Measurements from ENCODE around the gene ETFA. TPM values are rescaled to one million over a fixed set of nuclear protein-coding genes. Genes with fewer than 3 reads are reported as not detected.
"Not testable (repeated sequence)": the region's sequence is repeated elsewhere in the genome, so short reads cannot be mapped to it uniquely, and the experiment has no call there.

Gene ETFA
- total and polyA plus RNA-seq, 12 donors, result 103 to 541 (median 442) TPM

- whole genome bisulfite sequencing, 2 donors, result 96 to 97% methylated on average over 1 of the region's 1 CpG
- no peaks in the 10 kb centered on the region for H3K9me3 ChIP-seq
- ATAC-seq, result no peak
- no peak for DNase-seq
- H3K36me3 ChIP-seq, result peaks cover 0 to 6% (median 0%) of the 10 kb centered on the region in 9 donors
- TF ChIP-seq, protein P1, sequence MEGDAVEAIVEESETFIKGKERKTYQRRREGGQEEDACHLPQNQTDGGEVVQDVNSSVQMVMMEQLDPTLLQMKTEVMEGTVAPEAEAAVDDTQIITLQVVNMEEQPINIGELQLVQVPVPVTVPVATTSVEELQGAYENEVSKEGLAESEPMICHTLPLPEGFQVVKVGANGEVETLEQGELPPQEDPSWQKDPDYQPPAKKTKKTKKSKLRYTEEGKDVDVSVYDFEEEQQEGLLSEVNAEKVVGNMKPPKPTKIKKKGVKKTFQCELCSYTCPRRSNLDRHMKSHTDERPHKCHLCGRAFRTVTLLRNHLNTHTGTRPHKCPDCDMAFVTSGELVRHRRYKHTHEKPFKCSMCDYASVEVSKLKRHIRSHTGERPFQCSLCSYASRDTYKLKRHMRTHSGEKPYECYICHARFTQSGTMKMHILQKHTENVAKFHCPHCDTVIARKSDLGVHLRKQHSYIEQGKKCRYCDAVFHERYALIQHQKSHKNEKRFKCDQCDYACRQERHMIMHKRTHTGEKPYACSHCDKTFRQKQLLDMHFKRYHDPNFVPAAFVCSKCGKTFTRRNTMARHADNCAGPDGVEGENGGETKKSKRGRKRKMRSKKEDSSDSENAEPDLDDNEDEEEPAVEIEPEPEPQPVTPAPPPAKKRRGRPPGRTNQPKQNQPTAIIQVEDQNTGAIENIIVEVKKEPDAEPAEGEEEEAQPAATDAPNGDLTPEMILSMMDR (IDR thresholded peaks at IDR 0.05), result no peak
- no peak overlapping the region for H3K4me3 ChIP-seq
- peaks cover 0 to 43% (median 21%) of the 10 kb centered on the region in 9 donors for H3K4me1 ChIP-seq
- no peaks in the 10 kb centered on the region for H3K27me3 ChIP-seq
- no peak overlapping the region for H3K27ac ChIP-seq
- intact Hi-C loops (cut with DNase I), result no loop called here
Measured at GRCh38 chr15:76296849-76297248, 14.4 kb downstream of the ETFA start.

GRCh38 chr15:76294463-76294862 lies 16.8 kb downstream of the ETFA start:
- DNase-seq; intact Hi-C loops (cut with DNase I); H3K27ac ChIP-seq; H3K4me3 ChIP-seq; H3K27me3 ChIP-seq; H3K9me3 ChIP-seq: not testable (repeated sequence)
- Histone ChIP-seq H3K36me3 (peaks cover 0 to 20% (median 0%) of the 10 kb centered on the region in 9 donors), H3K4me1 (peaks cover 0 to 36% (median 21%) of the 10 kb centered on the region in 9 donors)
- WGBS, 2 donors, result 56 to 65% methylated on average over 1 of the region's 1 CpG
- ATAC-seq, result peak in 1 of 8 donors; percentile 21

GRCh38 chr15:76293361-76293760 lies 17.9 kb downstream of the ETFA start:
- Histone ChIP-seq H3K9me3 (no peaks in the 10 kb centered on the region), H3K4me1 (peaks cover 0 to 27% (median 20%) of the 10 kb centered on the region in 9 donors), H3K27me3 (no peaks in the 10 kb centered on the region), H3K36me3 (peaks cover 0 to 27% (median 0%) of the 10 kb centered on the region in 9 donors), H3K27ac (no peak overlapping the region), H3K4me3 (no peak overlapping the region)
- DNase-seq, result no peak
- TF ChIP-seq, protein P1 (IDR thresholded peaks at IDR 0.05), result no peak
- WGBS, 2 donors, result 49 to 64% methylated on average over 1 of the region's 1 CpG
- ATAC-seq, result no peak
- intact Hi-C loops (cut with DNase I), result no loop called here

GRCh38 chr15:76289582-76289981 lies 21.7 kb downstream of the ETFA start:
- TF ChIP-seq, protein P1 (IDR thresholded peaks at IDR 0.05), result no peak

GRCh38 chr15:76286271-76286879 lies 24.9 kb downstream of the ETFA start:
- TF ChIP-seq, protein P1 (IDR thresholded peaks at IDR 0.05), result no peak
- Histone ChIP-seq H3K9me3 (no peaks in the 10 kb centered on the region), H3K36me3 (peaks cover 0 to 89% (median 44%) of the 10 kb centered on the region in 9 donors), H3K27me3 (no peaks in the 10 kb centered on the region), H3K27ac (peak overlapping the region in 1 of 10 donors; percentile 17), H3K4me3 (no peak overlapping the region), H3K4me1 (peaks cover 0 to 15% (median 0%) of the 10 kb centered on the region in 9 donors)
- no peak for DNase-seq
- intact Hi-C loops (cut with DNase I), result no loop called here
- 64 to 71% methylated on average over 4 of the region's 4 CpGs for WGBS, 2 donors
- ATAC-seq, result no peak

More at GRCh38 chr15:76289582-76289981, 21.7 kb downstream of the ETFA start:
- 62 to 70% methylated on average over 3 of the region's 3 CpGs for WGBS, 2 donors
- Histone ChIP-seq H3K9me3 (no peaks in the 10 kb centered on the region), H3K27me3 (no peaks in the 10 kb centered on the region), H3K4me3 (no peak overlapping the region), H3K27ac (no peak overlapping the region), H3K36me3 (peaks cover 0 to 64% (median 17%) of the 10 kb centered on the region in 9 donors), H3K4me1 (peaks cover 0 to 32% (median 11%) of the 10 kb centered on the region in 9 donors)
- DNase-seq, result no peak
- intact Hi-C loops (cut with DNase I), result no loop called here
- no peak for ATAC-seq
